CD8-positive, alpha-beta memory T cell (primary cell): ENCODE data around the gene STAC2. TPM values are rescaled to one million over a fixed set of nuclear protein-coding genes. Genes with fewer than 3 reads are reported as not detected.

Experiments used
- CTCF ChIA-PET: fragments of 350-600 bp; sonication (Branson Sonifier 250); formaldehyde crosslinking; loops from one replicate; lab custom pipeline; 2021; ENCODE audit warnings: antibody characterized with exemption; lab: Charles Lee
- POLR2A ChIA-PET: fragments of 350-600 bp; sonication (Branson Sonifier 250); formaldehyde crosslinking; loops from one replicate; lab custom pipeline; 2021; ENCODE audit warnings: antibody characterized with exemption; lab: Charles Lee
- DNase-seq, 5 donors: peaks; one replicate each; pipeline versions ENCODE4 v3.0.0 to v3.0.0-alpha.2; 2020 to 2022; ENCODE audit warnings: mixed read lengths in 1 of 5
- H3K27ac ChIP-seq: one replicate; pipeline ENCODE4 v1.7.0; 2013; ENCODE audit warnings: low read depth, mild to moderate bottlenecking, low read length, moderate library complexity
- H3K27me3 ChIP-seq: 2 replicates; pipeline ENCODE4 v1.7.0; 2013; ENCODE audit warnings: low read length, mild to moderate bottlenecking; ENCODE audit not compliant: insufficient read depth, poor library complexity, severe bottlenecking
- H3K36me3 ChIP-seq: 2 replicates; pipeline ENCODE4 v1.7.0; 2013; ENCODE audit warnings: mild to moderate bottlenecking, low read length, moderate library complexity; ENCODE audit not compliant: insufficient read depth
- H3K4me1 ChIP-seq: 2 replicates; pipeline ENCODE4 v1.7.0; 2013; ENCODE audit warnings: mild to moderate bottlenecking, low read length, moderate library complexity; ENCODE audit not compliant: insufficient read depth
- H3K4me3 ChIP-seq: 2 replicates; pipeline ENCODE4 v1.7.0; 2013; ENCODE audit warnings: mild to moderate bottlenecking, low read length
- H3K9me3 ChIP-seq: 2 replicates; pipeline ENCODE4 v1.7.0; 2013; ENCODE audit warnings: mild to moderate bottlenecking, low read length
- H3K27ac Mint-ChIP-seq, 8 donors: one replicate each; pipeline ENCODE4 v1.8.0; 2020 to 2021; ENCODE audit warnings: mixed read lengths in 8 of 8, mild to moderate bottlenecking in 6 of 8, inconsistent platforms in 3 of 8, moderate library complexity in 3 of 8
- H3K27me3 Mint-ChIP-seq, 2 donors: one replicate each; pipeline ENCODE4 v1.8.0; 2020 to 2021; ENCODE audit warnings: mixed read lengths in 2 of 2, mild to moderate bottlenecking in 1 of 2, moderate library complexity in 1 of 2
- H3K36me3 Mint-ChIP-seq, 3 donors: one replicate each; pipeline ENCODE4 v1.8.0; 2020 to 2021; ENCODE audit warnings: mixed read lengths in 3 of 3, inconsistent platforms in 1 of 3, mild to moderate bottlenecking in 1 of 3
- H3K4me1 Mint-ChIP-seq, 3 donors: one replicate each; pipeline ENCODE4 v1.8.0; 2020 to 2021; ENCODE audit warnings: mixed read lengths in 3 of 3, inconsistent platforms in 1 of 3, mild to moderate bottlenecking in 1 of 3
- H3K4me3 Mint-ChIP-seq, 7 donors: one replicate each; pipeline ENCODE4 v1.8.0; 2020 to 2021; ENCODE audit warnings: mixed read lengths in 7 of 7, mild to moderate bottlenecking in 6 of 7, moderate library complexity in 4 of 7, inconsistent platforms in 2 of 7
- H3K9me3 Mint-ChIP-seq, 5 donors: one replicate each; pipeline ENCODE4 v1.8.0; 2020 to 2022; ENCODE audit warnings: mixed read lengths in 5 of 5, mild to moderate bottlenecking in 3 of 5, moderate library complexity in 2 of 5, inconsistent platforms in 1 of 5
- polyA plus RNA-seq: library from polyadenylated mRNA; unstranded; fragments of 300-500 nt; fragmentation: Illumina TruSeq; gene quantifications from one replicate; pipeline ENCODE4 v1.2.3, GENCODE V29; 2021
- total RNA-seq, 2 experiments: library from RNA; stranded (reverse); gene quantifications; one replicate each; pipeline ENCODE4 v1.2.3, GENCODE V29; 2021

STAC2 gene
- total and polyA plus RNA-seq, 3 experiments from 2014 or later: not detected

- H3K9me3 Mint-ChIP-seq: no peaks in the 10 kb centered on the region
- H3K27ac ChIP-seq: no peak overlapping the region
- CTCF ChIA-PET: interaction anchor here (0.7 to 8.5 kb wide), 7 partner anchors 8 to 183 kb away, joined by 3 to 121 read pairs (median 4); partner anchors contain the start of gene PLXDC1
- peaks cover 0 to 3% of the 10 kb centered on the region in 2 donors for H3K27me3 Mint-ChIP-seq
- H3K36me3 ChIP-seq: no peaks in the 10 kb centered on the region
- no peak overlapping the region for H3K4me3 ChIP-seq
- POLR2A ChIA-PET: interaction anchor here (0.6 to 2.7 kb wide), 4 partner anchors 10 to 29 kb away, joined by 3 to 12 read pairs (median 3); no protein-coding TSS in a partner anchor
- no peak for DNase-seq
- H3K36me3 Mint-ChIP-seq: peaks cover 0 to 5% (median 0%) of the 10 kb centered on the region in 3 donors
- peak overlapping the region in 3 of 8 donors; percentile 0 to 66 (median 14) for H3K27ac Mint-ChIP-seq
- H3K4me3 Mint-ChIP-seq: peak overlapping the region; percentile 2 to 94 (median 57)
- H3K4me1 Mint-ChIP-seq: peaks cover 31 to 41% (median 32%) of the 10 kb centered on the region in 3 donors
- H3K27me3 ChIP-seq: no peaks in the 10 kb centered on the region
- peaks cover 16% of the 10 kb centered on the region for H3K4me1 ChIP-seq
- no peaks in the 10 kb centered on the region for H3K9me3 ChIP-seq
Observed at GRCh38 chr17:39166437-39167335, 59.1 kb downstream of the STAC2 start.

- Histone ChIP-seq H3K27me3 (no peaks in the 10 kb centered on the region), H3K9me3 (no peaks in the 10 kb centered on the region), H3K27ac (no peak within 1 kb of the TSS), H3K4me1 (peaks cover 16% of the 10 kb centered on the region), H3K36me3 (no peaks in the 10 kb centered on the region), H3K4me3 (peak within 1 kb of the TSS; percentile 92)
- Mint-ChIP-seq H3K4me1 (peaks cover 31 to 41% (median 32%) of the 10 kb centered on the region in 3 donors), H3K27ac (peak within 1 kb of the TSS in 7 of 8 donors; percentile 19 to 98 (median 82)), H3K9me3 (no peaks in the 10 kb centered on the region), H3K36me3 (peaks cover 0 to 5% (median 0%) of the 10 kb centered on the region in 3 donors), H3K27me3 (peaks cover 0 to 3% of the 10 kb centered on the region in 2 donors), H3K4me3 (peak within 1 kb of the TSS; percentile 91 to 98 (median 94))
- CTCF ChIA-PET: interaction anchor here (0.7 to 8.5 kb wide), 10 partner anchors 9 to 294 kb away, joined by 3 to 121 read pairs (median 12); partner anchors contain the start of gene PLXDC1
- no peak for DNase-seq
- POLR2A ChIA-PET: interaction anchor here (0.8 to 2.7 kb wide), 4 partner anchors 7 to 13 kb away, joined by 3 to 12 read pairs (median 6); no protein-coding TSS in a partner anchor
Observed at GRCh38 chr17:39165841-39166349, 59.9 kb downstream of the STAC2 start, which contains the start of gene ARL5C. TSS of gene ARL5C (minus strand) at chr17:39166161. CDS start at chr17:39165760, 401 bp downstream.

- ChIA-PET POLR2A (interaction anchor here (0.5 to 1.6 kb wide), 12 partner anchors 8 to 312 kb away, joined by 3 to 18 read pairs (median 4); partner anchors contain the start of genes RPL19 and RPL23), CTCF (interaction anchor here (0.6 to 8.5 kb wide), 56 partner anchors 9 to 400 kb away, joined by 3 to 121 read pairs (median 4); partner anchors contain the start of genes FBXO47, LASP1, PLXDC1 and RPL19)
- Mint-ChIP-seq H3K9me3 (no peaks in the 10 kb centered on the region), H3K4me3 (peak overlapping the region; percentile 91 to 98 (median 94)), H3K4me1 (peaks cover 31 to 41% (median 32%) of the 10 kb centered on the region in 3 donors), H3K27ac (peak overlapping the region in 7 of 8 donors; percentile 19 to 98 (median 82)), H3K27me3 (peaks cover 0 to 3% of the 10 kb centered on the region in 2 donors), H3K36me3 (peaks cover 0 to 5% (median 0%) of the 10 kb centered on the region in 3 donors)
- no peaks in the 10 kb centered on the region for H3K36me3 ChIP-seq
- peak overlapping the region; percentile 92 for H3K4me3 ChIP-seq
- H3K27ac ChIP-seq: no peak overlapping the region
- DNase-seq: no peak
- H3K9me3 ChIP-seq: no peaks in the 10 kb centered on the region
- peaks cover 16% of the 10 kb centered on the region for H3K4me1 ChIP-seq
- no peaks in the 10 kb centered on the region for H3K27me3 ChIP-seq
Observed at GRCh38 chr17:39165178-39165840, 60.4 kb downstream of the STAC2 start.

GRCh38 chr17:39164675-39165143, 61.0 kb downstream of the STAC2 start:
- peak; percentile 62 to 85 (median 79) for DNase-seq
- Histone ChIP-seq H3K4me1 (peaks cover 16% of the 10 kb centered on the region), H3K27me3 (no peaks in the 10 kb centered on the region), H3K4me3 (peak overlapping the region; percentile 92), H3K9me3 (no peaks in the 10 kb centered on the region), H3K27ac (no peak overlapping the region), H3K36me3 (no peaks in the 10 kb centered on the region)
- Mint-ChIP-seq H3K9me3 (no peaks in the 10 kb centered on the region), H3K27ac (peak overlapping the region in 7 of 8 donors; percentile 19 to 98 (median 82)), H3K4me3 (peak overlapping the region; percentile 91 to 98 (median 94)), H3K36me3 (peaks cover 0 to 5% (median 0%) of the 10 kb centered on the region in 3 donors), H3K4me1 (peaks cover 31 to 41% (median 32%) of the 10 kb centered on the region in 3 donors), H3K27me3 (peaks cover 0 to 3% of the 10 kb centered on the region in 2 donors)
- POLR2A ChIA-PET: interaction anchor here (0.5 to 1.6 kb wide), 12 partner anchors 9 to 311 kb away, joined by 3 to 18 read pairs (median 4); partner anchors contain the start of genes LASP1NB, RPL19 and RPL23
- CTCF ChIA-PET: interaction anchor here (0.6 to 8.5 kb wide), 58 partner anchors 9 to 400 kb away, joined by 3 to 121 read pairs (median 4); partner anchors contain the start of genes FBXO47, LASP1, PLXDC1 and RPL19

GRCh38 chr17:39161962-39162361, 63.8 kb downstream of the STAC2 start:
- Mint-ChIP-seq H3K27me3 (no peaks in the 10 kb centered on the region), H3K36me3 (peaks cover 0 to 5% (median 0%) of the 10 kb centered on the region in 3 donors), H3K9me3 (peaks cover 0 to 2% (median 0%) of the 10 kb centered on the region in 5 donors), H3K4me3 (peak overlapping the region in 1 of 7 donors; percentile 9), H3K4me1 (peaks cover 17 to 27% (median 18%) of the 10 kb centered on the region in 3 donors), H3K27ac (peak overlapping the region in 1 of 8 donors; percentile 7)
- H3K27me3 ChIP-seq: no peaks in the 10 kb centered on the region
- H3K4me3 ChIP-seq: no peak overlapping the region
- peaks cover 3% of the 10 kb centered on the region for H3K4me1 ChIP-seq
- ChIA-PET POLR2A (no interaction called here), CTCF (interaction anchor here (1.8 to 8.5 kb wide), 3 partner anchors 9 to 82 kb away, joined by 4 to 121 read pairs (median 11); partner anchors contain the start of gene PLXDC1)
- no peak for DNase-seq
- no peak overlapping the region for H3K27ac ChIP-seq
- no peaks in the 10 kb centered on the region for H3K36me3 ChIP-seq
- H3K9me3 ChIP-seq: no peaks in the 10 kb centered on the region
